ENCODE measurements around the gene BOD1L1.

BOD1L1 gene

GRCh38 chr4:13627606-13628311 is at the start of gene BOD1L1:
Gene BOD1L1 (minus strand): TSS chr4:13627725. CDS start chr4:13627587, 138 bp downstream.
- peak; percentile 56 for DNase-seq (ENCODE audit: low read depth)

- DNase-seq (ENCODE audit: low read depth), result no peak
These were observed 47.4 kb upstream of the BOD1L1 start for GRCh38 chr4:13674971-13675370.

GRCh38 chr4:13673167-13673566 is 45.6 kb upstream of the BOD1L1 start:
- DNase-seq (ENCODE audit: low read depth), result no peak

GRCh38 chr4:13670456-13671160 is 43.1 kb upstream of the BOD1L1 start:
- DNase-seq (ENCODE audit: low read depth), result no peak

- no peak for DNase-seq (ENCODE audit: low read depth)
These were observed 38.5 kb upstream of the BOD1L1 start for GRCh38 chr4:13665701-13666660.

GRCh38 chr4:13659341-13660070 is 32.0 kb upstream of the BOD1L1 start:
- no peak for DNase-seq (ENCODE audit: low read depth)

- peak; percentile 59 for DNase-seq (ENCODE audit: low read depth)
These were observed 29.3 kb upstream of the BOD1L1 start for GRCh38 chr4:13656569-13657405.

GRCh38 chr4:13654162-13654797 is 26.8 kb upstream of the BOD1L1 start:
- DNase-seq (ENCODE audit: low read depth), result peak; percentile 66

GRCh38 chr4:13653766-13654161 is 26.2 kb upstream of the BOD1L1 start:
- no peak for DNase-seq (ENCODE audit: low read depth)

GRCh38 chr4:13647031-13647430 is 19.5 kb upstream of the BOD1L1 start:
- DNase-seq (ENCODE audit: low read depth), result no peak

- DNase-seq (ENCODE audit: low read depth), result no peak
These were observed 17.6 kb upstream of the BOD1L1 start for GRCh38 chr4:13645075-13645474.

GRCh38 chr4:13642170-13642950 is 14.8 kb upstream of the BOD1L1 start:
- DNase-seq (ENCODE audit: low read depth), result no peak

- no peak for DNase-seq (ENCODE audit: low read depth)
These were observed 13.6 kb upstream of the BOD1L1 start for GRCh38 chr4:13641084-13641483.

- no peak for DNase-seq (ENCODE audit: low read depth)
These were observed 12.8 kb upstream of the BOD1L1 start for GRCh38 chr4:13640149-13640940.

- no peak for DNase-seq (ENCODE audit: low read depth)
These were observed 7.8 kb upstream of the BOD1L1 start for GRCh38 chr4:13635286-13635799.

- no peak for DNase-seq (ENCODE audit: low read depth)
These were observed 6.1 kb upstream of the BOD1L1 start for GRCh38 chr4:13633671-13634070.

GRCh38 chr4:13627178-13627605 is 333 bp downstream of the BOD1L1 start:
- DNase-seq (ENCODE audit: low read depth), result peak; percentile 3

GRCh38 chr4:13626492-13627177 is 890 bp downstream of the BOD1L1 start:
- no peak for DNase-seq (ENCODE audit: low read depth)
